ENCODE results near the gene CHIT1.
"Not testable (repeated sequence)": the region's sequence is repeated elsewhere in the genome, so short reads cannot be mapped to it uniquely, and the experiment has no call there.

The CHIT1 gene

GRCh38 chr1:203264052-203264501, 34.6 kb upstream of the CHIT1 start:
- no peak for DNase-seq

GRCh38 chr1:203263496-203263895, 34.0 kb upstream of the CHIT1 start:
- DNase-seq, result no peak

DNA sequence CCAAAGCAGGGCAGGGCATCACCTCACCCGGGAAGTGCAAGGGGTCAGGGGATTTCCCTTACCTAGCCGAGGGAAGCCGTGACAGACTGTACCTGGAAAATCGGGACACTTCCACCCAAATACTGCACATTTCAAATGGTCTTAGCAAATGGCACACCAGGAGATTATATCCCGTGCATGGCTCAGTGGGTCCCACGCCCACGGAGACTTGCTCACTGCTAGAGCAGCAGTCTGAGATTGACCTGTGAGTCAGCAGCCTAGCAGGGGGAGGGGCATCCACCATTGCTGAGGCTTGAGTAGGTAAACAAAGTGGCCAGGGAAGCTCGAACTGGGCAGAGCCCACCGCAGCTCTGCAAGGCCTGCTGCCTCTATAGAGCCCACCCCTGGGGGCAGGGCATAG, 27.2 kb upstream of the CHIT1 start:
- DNase-seq, result not testable (repeated sequence)

DNA sequence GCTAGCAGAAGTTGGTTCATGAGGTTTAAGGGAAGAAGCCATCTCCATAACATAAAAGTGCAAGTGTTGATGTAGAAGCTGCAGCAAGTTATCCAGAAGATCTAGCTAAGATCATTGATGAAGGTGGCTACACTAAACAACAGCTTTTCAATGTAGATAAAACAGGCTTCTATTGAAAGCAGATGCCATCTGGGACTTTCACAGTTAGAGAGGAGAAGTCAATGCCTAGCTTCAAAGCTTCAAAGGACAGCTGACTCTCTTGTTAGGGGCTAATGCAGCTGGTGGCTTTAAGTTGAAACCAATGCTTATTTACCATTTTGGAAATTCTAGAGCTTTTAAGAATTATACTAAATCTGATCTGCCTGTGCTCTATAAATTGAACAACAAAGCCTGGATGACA, 25.3 kb upstream of the CHIT1 start:
- DNase-seq, result not testable (repeated sequence)

- peak; percentile 79 for DNase-seq
Measured at GRCh38 chr1:203252678-203253077, 23.2 kb upstream of the CHIT1 start.

DNA sequence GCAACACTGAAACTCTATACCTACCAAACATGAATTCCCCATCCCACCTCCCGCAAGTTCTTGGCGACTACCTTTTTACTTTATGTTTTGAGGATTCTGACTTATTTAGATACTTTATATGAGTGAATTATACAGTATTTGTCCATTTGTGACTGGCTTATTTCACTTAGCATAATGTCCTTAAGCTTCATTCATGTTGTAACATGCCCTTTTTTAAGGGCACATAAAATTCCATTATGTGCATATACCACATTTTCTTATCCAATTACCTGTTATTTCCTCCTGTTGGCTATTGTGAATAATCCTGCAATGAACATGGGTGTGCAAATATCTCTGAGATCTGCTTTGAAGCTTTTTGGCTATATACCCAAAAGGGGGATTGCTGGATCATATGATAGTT, 22.0 kb upstream of the CHIT1 start:
- DNase-seq, result no peak

DNA sequence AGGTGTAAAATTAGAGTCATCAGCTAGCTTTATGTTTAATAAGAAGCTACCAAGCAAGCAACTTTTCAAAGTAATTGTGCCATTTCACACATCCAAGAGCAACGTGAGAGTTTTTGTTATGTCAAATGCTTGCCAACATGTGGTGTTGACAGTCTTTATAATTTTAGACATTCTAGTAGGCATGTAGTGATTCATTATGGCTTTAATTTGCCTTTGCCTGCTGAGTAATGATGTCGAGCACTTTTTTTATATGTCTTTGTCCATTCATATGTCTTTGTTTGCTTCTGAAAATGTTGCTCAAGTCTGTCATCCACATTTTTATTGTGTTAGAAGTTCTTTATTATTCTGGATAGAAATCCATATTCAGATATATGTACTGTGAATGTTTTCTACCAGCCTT, 21.4 kb upstream of the CHIT1 start:
- no peak for DNase-seq

DNA sequence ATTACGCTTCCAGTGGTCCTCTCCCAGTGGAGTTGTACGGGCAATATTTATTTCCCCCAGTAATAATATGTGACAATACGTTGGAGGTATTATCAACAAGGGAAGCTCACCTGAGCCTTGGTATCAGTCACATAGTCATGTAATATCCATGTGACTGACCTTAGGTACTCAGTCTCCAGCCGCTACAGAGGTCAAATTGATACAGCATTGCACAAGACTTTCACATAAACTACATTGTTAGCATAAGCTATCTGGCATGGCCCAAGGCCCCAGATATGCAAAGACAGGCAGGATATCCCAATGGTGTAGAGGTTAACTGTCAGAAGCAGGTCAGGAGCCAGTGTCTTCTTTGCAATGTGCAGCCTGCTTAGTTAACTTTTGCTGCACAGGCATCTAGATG, 15.3 kb upstream of the CHIT1 start:
- no peak for DNase-seq

GRCh38 chr1:203241708-203242107, 12.2 kb upstream of the CHIT1 start:
- not testable (repeated sequence) for DNase-seq

DNA sequence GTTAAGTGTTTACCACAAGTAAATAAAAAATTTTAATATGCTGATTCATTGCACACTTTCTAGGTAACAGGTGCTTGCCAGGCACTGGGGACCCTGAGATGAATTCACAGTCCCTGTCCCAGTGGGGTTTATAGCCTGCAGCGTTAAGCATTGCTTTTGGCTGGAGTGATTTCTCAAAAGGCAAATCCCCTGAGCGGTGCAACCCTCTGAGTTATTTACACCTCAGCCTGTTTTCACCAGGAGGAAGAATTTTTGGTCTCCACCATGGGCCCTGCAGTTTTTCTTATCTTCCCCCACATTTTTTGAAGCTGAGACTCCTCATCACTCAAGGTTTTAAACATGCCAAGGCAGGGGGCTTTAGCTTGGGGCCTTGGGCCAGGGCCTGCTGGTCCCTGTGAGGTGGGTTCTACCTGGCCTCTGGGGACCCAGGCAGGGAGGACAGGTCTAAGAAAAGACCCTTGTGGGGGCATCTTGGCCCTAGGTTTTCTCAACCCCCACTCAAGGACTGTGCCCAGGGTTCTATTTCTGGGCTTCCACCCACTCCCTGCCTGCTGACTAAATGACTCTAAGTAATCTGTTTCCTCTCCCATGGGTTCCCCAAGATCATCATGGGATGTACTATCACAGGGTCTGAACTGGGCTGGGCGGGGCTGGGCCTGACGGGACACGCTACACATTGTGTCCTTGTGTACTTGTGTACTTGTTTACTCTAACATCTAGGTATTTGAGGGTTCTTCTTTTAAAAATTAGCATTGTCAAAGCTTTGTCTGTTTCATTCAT, 10.2 kb upstream of the CHIT1 start:
- DNase-seq, result no peak

- DNase-seq, result no peak
Measured at GRCh38 chr1:203239081-203239480, 9.6 kb upstream of the CHIT1 start.

DNA sequence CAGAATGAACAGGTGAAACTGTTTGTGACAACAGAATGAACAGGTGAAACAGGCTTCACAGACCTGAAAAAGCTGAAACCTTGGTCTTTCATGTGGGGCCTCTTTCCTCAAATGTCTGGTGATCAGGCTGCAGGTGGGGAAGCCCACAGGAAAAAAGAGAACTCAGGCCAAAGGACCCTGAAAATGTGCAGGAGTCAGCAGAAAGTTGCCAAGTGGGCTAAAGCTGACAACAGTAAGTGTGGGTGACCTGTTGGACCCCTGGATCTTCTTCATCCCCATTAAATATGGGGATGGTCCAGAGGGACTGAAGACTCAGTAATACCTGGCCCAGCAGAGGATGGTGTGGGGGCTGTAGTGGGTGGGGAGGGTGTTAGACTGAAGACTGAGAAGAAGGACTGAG, 9.1 kb upstream of the CHIT1 start:
- DNase-seq, result no peak

DNA sequence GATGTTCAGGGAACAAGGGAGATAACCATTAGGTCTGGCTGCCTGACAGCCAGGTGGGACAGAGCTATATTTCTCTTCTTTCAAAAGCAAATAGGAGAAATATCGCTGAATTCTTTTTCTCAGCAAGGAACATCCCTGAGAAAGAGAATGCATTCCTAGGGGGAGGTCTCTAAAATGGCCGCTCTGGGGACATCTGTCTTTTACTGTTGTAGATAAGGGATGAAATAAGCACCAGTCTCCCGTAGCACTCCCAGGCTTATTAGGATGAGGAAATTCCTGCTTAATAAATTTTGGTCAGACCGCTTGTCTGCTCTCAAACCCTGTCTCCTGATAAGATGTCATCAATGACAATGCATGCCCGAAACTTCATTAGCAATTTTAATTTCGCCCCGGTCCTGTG, 5.4 kb upstream of the CHIT1 start:
- not testable (repeated sequence) for DNase-seq

- DNase-seq, result no peak
Measured at GRCh38 chr1:203228670-203229069, 803 bp downstream of the CHIT1 start.

GRCh38 chr1:203227371-203228083, 1.9 kb downstream of the CHIT1 start:
- DNase-seq, result no peak

- DNase-seq, result no peak
Measured at GRCh38 chr1:203225071-203225470, 4.4 kb downstream of the CHIT1 start.

DNA sequence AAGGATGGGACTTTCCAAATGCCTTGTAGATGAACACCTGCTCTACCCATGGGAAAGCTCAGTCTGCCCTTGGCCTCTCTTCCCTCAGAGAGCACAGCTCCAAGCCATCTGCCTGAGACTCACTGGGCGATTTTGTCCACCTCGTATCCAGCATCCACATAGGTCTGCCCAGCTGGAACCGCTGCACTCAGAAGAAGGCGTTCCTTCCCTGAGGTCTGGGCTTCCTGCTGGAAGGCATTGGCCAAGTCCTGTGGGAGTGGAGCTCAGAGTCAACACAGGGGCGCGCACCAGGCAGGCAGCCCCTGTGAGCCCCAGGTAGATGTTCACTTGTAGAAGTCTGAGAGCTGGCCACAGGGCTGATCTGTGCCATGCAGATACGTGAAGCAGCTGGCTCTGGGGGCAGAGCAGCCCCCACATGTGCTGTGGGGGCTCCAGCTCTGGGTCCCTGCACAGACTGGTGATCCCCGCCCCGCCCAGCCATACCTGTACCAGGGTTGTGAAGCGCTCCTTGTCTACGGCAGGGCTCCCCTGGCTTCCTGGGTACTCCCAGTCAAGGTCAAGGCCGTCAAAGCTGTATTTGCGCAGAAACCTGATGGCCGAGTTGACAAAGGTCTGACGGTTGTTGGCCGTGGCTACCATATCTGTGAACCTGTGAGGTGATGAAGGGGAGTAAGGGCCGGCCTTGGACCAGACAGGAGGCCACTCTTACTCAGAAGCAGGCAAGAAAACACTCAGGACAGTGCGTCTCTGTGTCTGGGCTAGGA, 6.3 kb downstream of the CHIT1 start:
- no peak for DNase-seq

DNA sequence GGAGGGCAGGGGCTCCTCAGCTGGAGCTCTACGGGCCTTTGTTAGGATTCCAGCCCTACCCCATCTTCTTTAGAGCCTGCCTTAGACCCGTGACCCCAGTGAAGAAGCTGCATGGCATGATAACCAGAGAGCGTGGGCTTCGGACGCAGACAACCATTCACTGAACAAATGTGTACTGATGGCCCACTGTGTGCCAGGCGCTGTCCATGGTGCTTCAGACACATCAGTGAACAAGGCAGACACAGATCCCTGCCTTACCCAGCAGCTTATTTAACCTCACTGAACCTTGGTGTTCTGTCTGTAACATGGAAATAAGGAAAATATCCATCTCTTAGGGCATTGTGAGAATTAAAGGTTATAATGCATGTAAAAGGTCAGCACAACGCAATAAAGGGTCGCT, 9.5 kb downstream of the CHIT1 start:
- no peak for DNase-seq

DNA sequence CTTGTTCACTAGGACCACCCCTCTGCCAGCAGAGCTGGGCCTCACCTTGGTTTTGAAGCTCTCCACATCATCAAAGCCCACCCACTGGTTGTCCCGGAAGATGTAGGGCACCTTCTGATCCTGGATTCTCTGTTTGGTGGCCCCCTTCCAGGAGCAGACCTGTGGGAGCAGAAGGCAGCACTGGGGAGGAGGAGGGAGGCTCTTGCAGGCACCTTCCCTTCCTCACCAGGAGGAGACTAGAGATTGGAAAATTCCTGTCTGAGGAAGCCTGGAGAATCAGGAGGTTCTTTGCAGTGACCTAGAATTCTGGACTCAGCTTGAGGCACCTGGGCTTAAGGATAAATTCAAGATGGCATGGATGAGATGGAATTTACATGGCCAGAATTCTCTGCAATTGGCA, 10.3 kb downstream of the CHIT1 start:
- DNase-seq, result no peak

- DNase-seq, result no peak
Measured at GRCh38 chr1:203217668-203218067, 11.8 kb downstream of the CHIT1 start.

DNA sequence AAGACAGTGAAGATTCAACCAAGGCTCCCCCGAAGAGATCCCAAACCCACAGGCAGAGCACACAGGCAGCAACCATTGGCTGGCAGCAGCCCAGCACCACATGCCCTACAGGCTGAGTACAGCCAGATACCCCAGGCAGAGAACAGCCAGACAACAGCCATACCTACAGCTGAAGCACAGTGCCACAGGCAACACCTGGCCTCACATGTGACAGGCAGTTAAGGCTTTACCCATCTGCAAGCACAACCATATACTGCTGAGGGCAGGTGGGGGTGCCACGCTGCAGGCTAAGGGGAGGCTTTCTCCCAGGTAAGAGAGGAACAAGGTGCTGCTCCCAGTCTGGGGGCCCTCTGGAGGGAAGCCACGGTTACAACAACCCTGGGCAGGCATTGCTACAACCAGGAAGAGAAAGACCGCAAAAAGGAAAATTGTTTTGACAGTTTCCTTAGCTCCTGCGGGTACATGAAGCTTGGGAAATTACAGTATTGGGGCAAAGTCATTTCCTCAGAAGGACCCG, 12.3 kb downstream of the CHIT1 start:
- no peak for DNase-seq

DNA sequence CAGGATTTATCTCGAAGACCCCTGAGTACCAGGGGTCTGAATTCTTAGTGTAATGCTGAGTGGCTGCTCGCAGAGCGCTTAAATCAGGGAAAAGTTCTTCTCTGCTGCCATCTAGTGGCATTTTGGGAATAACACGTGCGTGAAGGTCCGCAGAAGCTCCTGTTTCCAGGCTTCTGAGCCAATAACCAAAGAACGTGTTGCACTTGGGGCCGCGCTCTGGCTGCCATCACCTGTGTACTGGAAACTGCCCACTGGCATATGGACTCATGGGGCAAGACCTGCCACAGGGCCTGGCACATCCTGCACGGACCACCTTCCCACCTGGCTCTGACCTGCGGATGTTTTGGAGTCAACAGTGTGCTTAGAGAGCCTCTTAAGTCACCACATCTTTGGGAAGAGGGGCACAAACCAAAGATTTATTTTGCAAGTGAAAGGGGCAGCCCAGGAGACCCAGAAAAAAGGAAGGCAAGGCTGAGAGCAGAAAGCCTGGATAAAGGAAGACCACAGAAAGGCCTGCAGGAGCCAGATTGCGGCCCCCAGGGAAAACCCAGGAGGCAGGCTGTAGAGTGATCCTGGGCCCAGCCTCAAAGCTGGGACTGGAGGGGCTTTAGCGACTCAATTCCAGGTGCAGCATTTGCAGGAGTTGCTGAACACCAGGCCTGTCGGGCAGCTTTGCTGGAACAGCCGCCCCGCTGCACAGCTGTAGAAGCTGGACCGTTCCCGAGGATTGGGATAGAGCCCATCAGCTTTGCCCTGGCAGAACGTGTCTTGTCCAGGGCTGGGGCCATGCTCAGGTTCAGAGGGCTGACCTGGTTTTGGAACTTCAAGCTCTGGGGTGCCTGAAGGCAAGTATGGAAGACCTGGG, 13.0 kb downstream of the CHIT1 start:
- peak; percentile 61 for DNase-seq
